HG03558 (cell line): ENCODE data around the gene ABHD8.
A peak's percentile ranks its signal among the peaks of the same experiment; 100 is the strongest.

ENCODE experiments used
- ATAC-seq: cut with Tn5 transposase; IDR thresholded peaks from one replicate; pipeline ENCODE4 v1.9.1; 2021; ENCODE audit warnings: moderate number of reproducible peaks; ENCODE audit not compliant: unreplicated experiment; ENCODE audit errors: extremely low read depth

ABHD8 gene

GRCh38 chr19:17323300-17323963 lies 20.2 kb upstream of the ABHD8 start:
- no peak for ATAC-seq

- ATAC-seq = no peak
Observed at GRCh38 chr19:17322854-17323253, 19.6 kb upstream of the ABHD8 start.

GRCh38 chr19:17321655-17322489 lies 18.6 kb upstream of the ABHD8 start:
- ATAC-seq = no peak

- ATAC-seq = no peak
Observed at GRCh38 chr19:17320435-17320834, 17.2 kb upstream of the ABHD8 start.

- ATAC-seq = no peak
Observed at GRCh38 chr19:17319473-17320238, 16.4 kb upstream of the ABHD8 start.

- ATAC-seq = no peak
Observed at GRCh38 chr19:17318966-17319365, 15.7 kb upstream of the ABHD8 start.

GRCh38 chr19:17314007-17314593 lies 10.9 kb upstream of the ABHD8 start:
- ATAC-seq = no peak

- ATAC-seq = no peak
Observed at GRCh38 chr19:17312189-17313113, 9.2 kb upstream of the ABHD8 start.

- no peak for ATAC-seq
Observed at GRCh38 chr19:17311455-17312188, 8.4 kb upstream of the ABHD8 start.

GRCh38 chr19:17309965-17310461 lies 6.8 kb upstream of the ABHD8 start:
- no peak for ATAC-seq

GRCh38 chr19:17309198-17309964 lies 6.2 kb upstream of the ABHD8 start, which contains the start of gene DDA1:
TSS of gene DDA1 (plus strand) at chr19:17309563. CDS start at chr19:17309655, 92 bp downstream.
- ATAC-seq = peak; percentile 32

GRCh38 chr19:17307876-17308377 lies 4.7 kb upstream of the ABHD8 start:
- no peak for ATAC-seq

GRCh38 chr19:17306285-17306714 lies 3.1 kb upstream of the ABHD8 start:
- no peak for ATAC-seq

- ATAC-seq = peak; percentile 50
Observed at GRCh38 chr19:17305517-17306284, 2.5 kb upstream of the ABHD8 start, which contains the start of gene MRPL34. TSS of gene MRPL34 (plus strand) at chr19:17305872. CDS start at chr19:17305893, 21 bp downstream.

- no peak for ATAC-seq
Observed at GRCh38 chr19:17305216-17305516, 1.9 kb upstream of the ABHD8 start.

GRCh38 chr19:17304386-17305215 lies 1.4 kb upstream of the ABHD8 start:
- no peak for ATAC-seq
